Thyroid gland (tissue), 4 donors: Measurements from ENCODE around the gene LMNTD1. TPM values are rescaled to one million over a fixed set of nuclear protein-coding genes. Genes with fewer than 3 reads are reported as not detected.

ENCODE experiments used
- DNase-seq, 2 donors: peaks; one replicate each; pipeline ENCODE4 v3.0.0-alpha.2; 2019
- H3K27ac ChIP-seq, 3 donors: fragments of 200-600 bp; sonication (generic); 1 replicate in 2 of 3; 2 replicates in 1 of 3; pipeline ENCODE4 v1.5.1; 2016 to 2019; ENCODE audit warnings: mild to moderate bottlenecking in 1 of 3, moderate library complexity in 1 of 3
- H3K27me3 ChIP-seq: fragments of 200-600 bp; sonication (generic); one replicate; pipeline ENCODE4 v1.5.1; 2019
- H3K36me3 ChIP-seq, 2 donors: fragments of 200-600 bp; sonication (generic); one replicate each; pipeline ENCODE4 v1.5.1; 2016 to 2019
- H3K4me1 ChIP-seq, 2 donors: fragments of 200-600 bp; sonication (generic); one replicate each; pipeline ENCODE4 v1.5.1; 2017 to 2019
- H3K4me3 ChIP-seq, 3 donors: fragments of 200-600 bp; sonication (generic); replicated peaks in 1 of 3; 1 replicate in 2 of 3; 2 replicates in 1 of 3; pipeline ENCODE4 v1.5.1; 2016; ENCODE audit warnings: mild to moderate bottlenecking in 1 of 3
- H3K9me3 ChIP-seq: fragments of 200-600 bp; sonication (generic); one replicate; pipeline ENCODE4 v1.5.1; 2017
- CTCF ChIP-seq, 6 experiments: fragments of 200-600 bp in 3 of 6; fragments of 450-650 bp in 3 of 6; sonication (generic) in 3 of 6; IDR thresholded peaks; one replicate each; pipeline ENCODE4 v1.5.1; 2016 to 2019; ENCODE audit warnings: antibody characterized with exemption in 6 of 6, mild to moderate bottlenecking in 2 of 6, inconsistent platforms in 1 of 6, moderate library complexity in 1 of 6
- POLR2A ChIP-seq, 2 donors: fragments of 450-650 bp; IDR thresholded peaks; one replicate each; pipeline ENCODE4 v1.6.1; 2017; ENCODE audit warnings: antibody characterized with exemption in 2 of 2, mild to moderate bottlenecking in 2 of 2, moderate library complexity in 1 of 2
- WGBS, 2 donors: methylation state at CpG; one replicate each; pipeline ENCODE4 v1.1.5; 2017; 5-methylcytosine and 5-hydroxymethylcytosine counted together
- intact Hi-C: fragments of 100-400 bp; cut with DNase I; formaldehyde crosslinking; loops from one replicate; pipeline ENCODE4 v1.15.1; 2023
- total RNA-seq, 4 donors: library from RNA; depleted of rRNA; stranded (reverse); fragments of >200 nt; gene quantifications; one replicate each; pipeline ENCODE4 v1.2.3, GENCODE V29; 2016

Gene LMNTD1
- total RNA-seq, 4 donors from 2014 or later, result 0.27 to 2.3 (median 0.67) TPM; not detected in 1

- H3K4me1 ChIP-seq, result no peaks in the 10 kb centered on the region
- no peak for TF ChIP-seq POLR2A (IDR thresholded peaks at IDR 0.05)
- no peak for TF ChIP-seq CTCF (IDR thresholded peaks at IDR 0.05)
- no peaks in the 10 kb centered on the region for H3K27me3 ChIP-seq
- no peaks in the 10 kb centered on the region for H3K9me3 ChIP-seq
- intact Hi-C loops, result no loop called here
- H3K27ac ChIP-seq, result no peak overlapping the region
- H3K4me3 ChIP-seq, result no peak overlapping the region
- no peaks in the 10 kb centered on the region for H3K36me3 ChIP-seq
- WGBS, 2 donors, result 86 to 89% methylated on average over 13 of the region's 13 CpGs
- no peak for DNase-seq
These were observed 93.5 kb downstream of the LMNTD1 start for GRCh38 chr12:25459541-25459951.

GRCh38 chr12:25458047-25458552, 95.0 kb downstream of the LMNTD1 start:
- intact Hi-C loops, result no loop called here
- no peak for DNase-seq
- H3K4me1 ChIP-seq, result no peaks in the 10 kb centered on the region
- no peak overlapping the region for H3K27ac ChIP-seq
- H3K9me3 ChIP-seq, result no peaks in the 10 kb centered on the region
- TF ChIP-seq CTCF (IDR thresholded peaks at IDR 0.05), result no peak
- no peak for TF ChIP-seq POLR2A (IDR thresholded peaks at IDR 0.05)
- no peaks in the 10 kb centered on the region for H3K36me3 ChIP-seq
- H3K27me3 ChIP-seq, result no peaks in the 10 kb centered on the region
- WGBS, 2 donors, result 61 to 63% methylated on average over 6 of the region's 6 CpGs
- H3K4me3 ChIP-seq, result no peak overlapping the region

- no peak for DNase-seq
- WGBS, 2 donors, result 86 to 89% methylated on average over 4 of the region's 4 CpGs
- no peak for TF ChIP-seq POLR2A (IDR thresholded peaks at IDR 0.05)
- no peak for TF ChIP-seq CTCF (IDR thresholded peaks at IDR 0.05)
- H3K9me3 ChIP-seq, result no peaks in the 10 kb centered on the region
- no peaks in the 10 kb centered on the region for H3K36me3 ChIP-seq
- intact Hi-C loops, result no loop called here
- H3K4me1 ChIP-seq, result no peaks in the 10 kb centered on the region
- no peaks in the 10 kb centered on the region for H3K27me3 ChIP-seq
- no peak overlapping the region for H3K27ac ChIP-seq
- H3K4me3 ChIP-seq, result no peak overlapping the region
These were observed 96.6 kb downstream of the LMNTD1 start for GRCh38 chr12:25456474-25456873.

GRCh38 chr12:25455696-25456095, 97.4 kb downstream of the LMNTD1 start:
- 86 to 92% methylated on average over 2 of the region's 2 CpGs for WGBS, 2 donors
- DNase-seq, result no peak
- no peaks in the 10 kb centered on the region for H3K27me3 ChIP-seq
- intact Hi-C loops, result no loop called here
- no peak overlapping the region for H3K4me3 ChIP-seq
- no peaks in the 10 kb centered on the region for H3K36me3 ChIP-seq
- H3K27ac ChIP-seq, result no peak overlapping the region
- TF ChIP-seq POLR2A (IDR thresholded peaks at IDR 0.05), result no peak
- no peak for TF ChIP-seq CTCF (IDR thresholded peaks at IDR 0.05)
- no peaks in the 10 kb centered on the region for H3K9me3 ChIP-seq
- H3K4me1 ChIP-seq, result no peaks in the 10 kb centered on the region

GRCh38 chr12:25449007-25449406, 104.1 kb downstream of the LMNTD1 start:
- Histone ChIP-seq H3K4me1 (no peaks in the 10 kb centered on the region), H3K27me3 (no peaks in the 10 kb centered on the region), H3K4me3 (no peak overlapping the region), H3K36me3 (no peaks in the 10 kb centered on the region), H3K9me3 (no peaks in the 10 kb centered on the region), H3K27ac (no peak overlapping the region)
- intact Hi-C loops, result no loop called here
- DNase-seq, result no peak
- TF ChIP-seq POLR2A (IDR thresholded peaks at IDR 0.05) (no peak), CTCF (IDR thresholded peaks at IDR 0.05) (no peak)
